H54 (cell line): ENCODE data around the gene SYCP2.
"Not testable (repeated sequence)": the region's sequence is repeated elsewhere in the genome, so short reads cannot be mapped to it uniquely, and the experiment has no call there.

Experiments
- DNase-seq: peaks from one replicate; pipeline ENCODE4 v3.0.0; 2011; ENCODE audit warnings: low spot score, mixed read lengths; ENCODE audit not compliant: insufficient read length
- FAIRE-seq: peaks from 3 replicates; lab custom pipeline; 2011; peaks lifted over from hg19 to GRCh38; lab: Jason Lieb, UNC
- POLR2A ChIP-seq: IDR thresholded peaks from 2 replicates; pipeline ENCODE4 v1.6.1; 2011; ENCODE audit warnings: low read depth, mild to moderate bottlenecking, low read length

SYCP2 gene, protein sequence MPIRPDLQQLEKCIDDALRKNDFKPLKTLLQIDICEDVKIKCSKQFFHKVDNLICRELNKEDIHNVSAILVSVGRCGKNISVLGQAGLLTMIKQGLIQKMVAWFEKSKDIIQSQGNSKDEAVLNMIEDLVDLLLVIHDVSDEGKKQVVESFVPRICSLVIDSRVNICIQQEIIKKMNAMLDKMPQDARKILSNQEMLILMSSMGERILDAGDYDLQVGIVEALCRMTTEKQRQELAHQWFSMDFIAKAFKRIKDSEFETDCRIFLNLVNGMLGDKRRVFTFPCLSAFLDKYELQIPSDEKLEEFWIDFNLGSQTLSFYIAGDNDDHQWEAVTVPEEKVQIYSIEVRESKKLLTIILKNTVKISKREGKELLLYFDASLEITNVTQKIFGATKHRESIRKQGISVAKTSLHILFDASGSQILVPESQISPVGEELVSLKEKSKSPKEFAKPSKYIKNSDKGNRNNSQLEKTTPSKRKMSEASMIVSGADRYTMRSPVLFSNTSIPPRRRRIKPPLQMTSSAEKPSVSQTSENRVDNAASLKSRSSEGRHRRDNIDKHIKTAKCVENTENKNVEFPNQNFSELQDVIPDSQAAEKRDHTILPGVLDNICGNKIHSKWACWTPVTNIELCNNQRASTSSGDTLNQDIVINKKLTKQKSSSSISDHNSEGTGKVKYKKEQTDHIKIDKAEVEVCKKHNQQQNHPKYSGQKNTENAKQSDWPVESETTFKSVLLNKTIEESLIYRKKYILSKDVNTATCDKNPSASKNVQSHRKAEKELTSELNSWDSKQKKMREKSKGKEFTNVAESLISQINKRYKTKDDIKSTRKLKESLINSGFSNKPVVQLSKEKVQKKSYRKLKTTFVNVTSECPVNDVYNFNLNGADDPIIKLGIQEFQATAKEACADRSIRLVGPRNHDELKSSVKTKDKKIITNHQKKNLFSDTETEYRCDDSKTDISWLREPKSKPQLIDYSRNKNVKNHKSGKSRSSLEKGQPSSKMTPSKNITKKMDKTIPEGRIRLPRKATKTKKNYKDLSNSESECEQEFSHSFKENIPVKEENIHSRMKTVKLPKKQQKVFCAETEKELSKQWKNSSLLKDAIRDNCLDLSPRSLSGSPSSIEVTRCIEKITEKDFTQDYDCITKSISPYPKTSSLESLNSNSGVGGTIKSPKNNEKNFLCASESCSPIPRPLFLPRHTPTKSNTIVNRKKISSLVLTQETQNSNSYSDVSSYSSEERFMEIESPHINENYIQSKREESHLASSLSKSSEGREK (N-terminal part only)

DNA sequence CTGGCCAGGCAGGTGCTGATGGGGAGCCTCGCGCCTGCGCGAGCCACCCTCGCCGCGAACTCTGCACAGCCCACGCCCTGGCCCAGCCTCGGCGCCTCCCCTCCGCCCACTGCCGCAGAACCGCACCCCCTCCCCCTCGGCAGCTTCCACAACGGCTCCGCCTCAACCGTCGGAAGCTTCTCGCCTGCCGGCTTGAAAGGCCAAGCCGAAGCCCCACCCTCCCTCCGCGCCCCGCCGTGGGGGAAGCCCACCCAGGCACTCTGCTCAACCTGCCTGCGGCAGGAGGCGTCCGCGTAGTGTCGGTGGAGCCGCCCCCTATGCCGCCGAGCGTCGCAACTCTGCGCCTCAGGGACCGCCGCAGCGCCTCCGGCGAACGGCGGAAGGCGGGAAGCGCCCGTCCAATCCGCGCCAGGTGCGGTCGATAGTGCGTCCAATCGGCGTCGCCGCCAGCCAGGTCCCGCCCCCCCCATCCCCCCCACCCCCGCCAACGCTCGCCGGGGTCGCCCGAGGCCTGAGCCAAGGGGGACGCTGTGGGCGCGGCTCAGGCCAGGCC is at the start of gene SYCP2:
SYCP2 (minus strand) TSS at position 342 of the 553 bp plus-strand sequence. CDS start 11,224 bp downstream, outside the sequence.
- no peak for DNase-seq
- FAIRE-seq = no peak
- TF ChIP-seq POLR2A = no peak

DNA sequence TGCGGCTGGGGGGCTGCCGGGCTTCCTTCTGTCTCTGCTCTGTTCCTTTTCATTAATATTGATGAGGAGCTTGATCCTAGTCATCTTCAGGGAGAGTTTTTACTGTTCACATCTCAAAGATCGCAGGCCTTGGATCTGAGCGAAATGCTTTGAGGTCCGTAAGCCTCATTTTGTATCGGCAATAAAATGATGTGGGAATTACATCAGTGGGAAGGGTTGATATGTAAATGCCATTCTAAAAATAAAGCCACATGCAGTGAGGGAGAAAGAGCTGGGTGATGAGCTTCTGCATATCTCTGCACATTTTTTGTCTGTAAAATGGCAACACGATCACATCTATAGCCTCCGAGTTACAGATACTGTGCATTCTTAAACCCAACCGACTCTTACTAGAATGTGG is 49.6 kb upstream of the SYCP2 start:
- TF ChIP-seq POLR2A = no peak
- DNase-seq (no peak), FAIRE-seq (no peak)

DNA sequence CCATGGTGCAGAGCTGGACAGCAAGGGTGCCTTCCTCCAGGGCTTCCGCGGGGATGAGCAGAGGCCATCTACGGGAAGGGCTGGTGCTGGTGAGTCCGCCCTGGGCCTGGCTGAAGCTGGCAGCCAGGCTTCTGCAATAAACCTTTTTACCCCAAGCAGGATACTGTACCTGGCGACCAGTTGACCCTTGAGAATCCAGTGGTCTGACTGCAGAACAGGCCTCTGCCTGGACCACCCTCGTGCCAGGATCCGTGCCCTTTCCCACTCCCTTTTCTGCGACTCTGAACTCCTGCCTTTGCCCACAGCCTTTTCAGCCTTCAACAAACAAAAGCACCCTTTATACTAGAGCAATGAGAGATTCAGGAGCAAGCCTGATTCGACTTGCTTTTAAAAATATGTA is 43.6 kb upstream of the SYCP2 start:
- FAIRE-seq = no peak
- no peak for DNase-seq
- TF ChIP-seq POLR2A = no peak

DNA sequence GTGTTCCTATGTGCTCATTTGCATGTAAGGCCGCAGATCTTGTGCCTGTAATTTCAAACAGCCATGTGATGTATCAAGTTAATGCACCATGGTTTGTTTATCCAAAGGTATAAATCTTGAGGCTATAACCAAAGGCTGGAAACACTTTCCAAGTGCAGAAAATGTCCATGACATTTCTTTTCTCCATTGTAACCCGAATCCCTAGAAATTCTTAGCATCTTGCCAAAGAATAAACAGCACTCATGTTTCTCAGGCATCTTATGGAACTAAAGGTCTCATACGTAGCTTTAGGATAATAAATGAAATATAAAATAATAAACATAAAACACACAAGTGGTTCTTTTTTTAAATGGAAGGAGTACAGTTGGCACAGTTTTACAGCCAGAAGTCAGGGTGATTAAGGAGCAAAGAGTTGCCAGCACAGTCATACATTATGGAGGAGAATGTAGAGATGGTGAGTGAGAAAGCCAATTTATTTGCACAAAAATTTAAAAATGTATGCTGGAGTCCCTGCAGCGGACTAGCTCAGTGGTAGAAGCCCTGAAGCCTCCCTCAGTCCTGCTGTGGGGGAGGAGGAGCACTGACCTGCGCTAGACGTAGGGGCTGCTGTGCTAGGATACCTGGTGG is 42.8 kb upstream of the SYCP2 start:
- TF ChIP-seq POLR2A = no peak
- DNase-seq (no peak), FAIRE-seq (no peak)

DNA sequence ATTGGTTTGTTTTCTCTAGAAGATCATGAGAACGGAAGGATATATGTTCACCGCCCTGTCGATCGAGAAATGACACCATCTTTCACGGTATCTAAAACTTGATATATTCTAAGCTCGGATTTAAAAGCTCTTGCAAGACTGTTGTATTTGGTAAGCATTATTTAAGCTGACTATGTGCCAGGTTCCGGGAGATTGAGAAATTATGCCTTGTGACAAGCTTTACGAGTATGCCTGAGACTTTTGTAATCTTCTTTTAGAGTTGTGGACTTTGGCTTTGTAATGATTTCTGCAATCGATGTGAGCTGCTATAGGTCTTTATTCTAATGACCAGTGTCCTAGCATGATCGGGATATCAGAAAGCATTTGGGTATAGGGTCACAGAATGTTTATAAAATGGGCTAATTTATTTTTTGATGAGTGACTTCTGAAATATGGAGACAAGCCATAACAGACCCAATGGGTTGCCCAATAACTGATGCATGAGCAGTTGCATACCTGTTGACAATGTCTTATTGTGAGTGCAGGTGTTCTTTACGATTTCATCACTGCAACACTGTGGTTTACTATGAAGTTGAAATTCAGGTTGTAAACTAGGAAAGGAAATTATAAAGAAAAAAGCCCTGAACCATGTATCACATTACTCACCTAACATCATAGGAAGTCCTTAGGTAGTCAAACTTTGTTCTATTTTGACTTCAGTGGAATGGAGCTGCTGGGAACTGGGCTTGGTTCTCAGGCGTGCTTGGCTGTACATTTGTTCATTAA is 38.8 kb upstream of the SYCP2 start:
- TF ChIP-seq POLR2A = no peak
- FAIRE-seq (no peak), DNase-seq (no peak)

DNA sequence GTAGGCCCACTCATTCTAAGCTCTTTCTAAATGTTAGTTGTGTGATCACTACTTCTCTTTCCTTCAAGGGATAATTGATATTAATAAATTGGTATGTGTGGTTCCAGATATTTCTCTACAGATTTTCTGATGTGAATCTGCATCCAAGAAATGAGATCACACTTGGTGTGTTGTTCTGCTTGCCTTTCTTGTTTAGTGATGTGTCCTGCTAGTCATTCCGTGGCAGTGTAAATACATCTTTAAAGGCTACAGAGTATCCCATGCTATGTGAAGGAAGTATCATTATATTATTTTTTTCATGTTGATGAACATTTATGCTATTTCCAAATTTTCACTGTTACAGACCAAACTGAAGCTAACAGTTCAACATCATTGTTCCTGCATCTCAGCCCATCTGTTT is 38.0 kb upstream of the SYCP2 start:
- DNase-seq (no peak), FAIRE-seq (no peak)
- TF ChIP-seq POLR2A = no peak

DNA sequence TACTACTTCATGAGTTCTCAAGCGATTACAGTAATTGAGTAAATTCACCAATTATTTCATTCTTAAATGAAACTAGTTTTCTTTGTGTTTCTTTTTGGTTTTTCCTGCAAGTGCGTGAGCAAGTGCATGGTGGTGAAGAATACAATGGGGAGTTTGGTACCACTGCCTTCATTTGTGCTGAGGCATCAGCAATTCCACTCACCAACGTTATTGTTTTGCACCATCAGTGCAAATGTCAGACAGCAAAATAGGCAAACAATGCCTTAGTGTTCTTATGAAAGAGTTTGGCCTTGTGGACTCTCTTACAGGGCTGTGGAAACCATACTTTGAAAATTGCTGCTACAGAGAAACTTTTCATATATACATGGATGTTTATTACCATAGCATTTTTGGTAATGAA is 33.0 kb upstream of the SYCP2 start:
- DNase-seq (no peak), FAIRE-seq (no peak)
- no peak for TF ChIP-seq POLR2A

DNA sequence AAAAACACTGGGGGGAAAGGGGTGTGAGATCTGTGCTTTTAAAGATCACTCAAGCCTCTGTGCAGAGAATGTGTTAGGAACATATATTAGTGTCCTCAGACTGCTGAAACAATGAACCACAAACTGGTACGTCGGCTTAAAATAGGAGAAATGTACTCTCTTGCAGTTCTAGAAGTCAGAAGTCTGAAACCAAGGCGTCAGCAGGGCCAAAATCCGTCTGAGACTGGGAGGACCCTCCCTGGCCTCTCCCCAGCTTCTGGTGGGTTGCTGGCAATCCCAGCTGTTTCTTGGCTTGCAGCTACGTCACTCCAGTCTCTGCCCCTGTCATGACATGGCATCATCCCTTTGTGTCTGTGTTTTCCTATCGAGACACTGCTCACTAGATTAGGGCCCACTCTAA is 28.7 kb upstream of the SYCP2 start:
- no peak for TF ChIP-seq POLR2A
- FAIRE-seq = no peak
- DNase-seq = no peak

DNA sequence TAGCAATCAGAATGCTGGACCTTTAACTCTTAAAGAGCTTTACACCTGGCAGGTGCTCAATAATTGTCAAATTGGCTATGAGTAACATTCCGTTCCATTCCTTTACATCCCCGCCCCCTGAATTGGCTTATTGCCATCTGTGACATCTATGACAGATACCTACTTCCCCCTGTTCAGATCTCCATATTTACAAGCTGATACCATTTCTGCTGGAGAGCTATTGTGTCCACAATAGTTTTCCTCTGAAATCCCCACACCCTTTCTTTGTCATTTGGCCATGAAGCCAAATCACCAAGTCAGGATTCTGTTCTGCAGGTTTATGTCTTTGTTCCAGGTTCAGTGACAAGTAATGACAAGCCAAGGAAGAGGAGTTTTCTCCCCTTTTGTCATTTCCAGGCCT is 28.0 kb upstream of the SYCP2 start:
- FAIRE-seq (no peak), DNase-seq (no peak)
- no peak for TF ChIP-seq POLR2A

DNA sequence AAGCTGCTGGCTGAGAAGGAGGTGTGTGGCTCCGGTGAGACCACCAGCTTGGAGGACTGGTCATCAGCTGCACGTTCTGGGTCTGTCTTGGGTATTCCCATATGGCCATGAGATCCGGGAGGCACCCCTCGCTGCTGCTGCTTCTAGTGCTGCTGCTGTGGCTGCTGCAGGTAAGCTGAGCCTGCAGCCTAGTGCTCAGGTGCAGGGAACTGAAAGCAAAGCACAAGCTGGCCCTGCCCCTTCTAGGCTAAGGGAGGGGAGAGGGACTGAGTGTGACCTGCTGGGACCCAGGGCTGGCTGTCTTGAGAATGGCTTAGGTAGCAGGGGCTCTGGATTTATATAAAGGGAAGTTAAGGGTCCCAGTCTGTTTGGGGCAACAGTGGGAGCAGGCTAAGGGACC is 25.2 kb upstream of the SYCP2 start:
- no peak for TF ChIP-seq POLR2A
- FAIRE-seq (no peak), DNase-seq (no peak)

DNA sequence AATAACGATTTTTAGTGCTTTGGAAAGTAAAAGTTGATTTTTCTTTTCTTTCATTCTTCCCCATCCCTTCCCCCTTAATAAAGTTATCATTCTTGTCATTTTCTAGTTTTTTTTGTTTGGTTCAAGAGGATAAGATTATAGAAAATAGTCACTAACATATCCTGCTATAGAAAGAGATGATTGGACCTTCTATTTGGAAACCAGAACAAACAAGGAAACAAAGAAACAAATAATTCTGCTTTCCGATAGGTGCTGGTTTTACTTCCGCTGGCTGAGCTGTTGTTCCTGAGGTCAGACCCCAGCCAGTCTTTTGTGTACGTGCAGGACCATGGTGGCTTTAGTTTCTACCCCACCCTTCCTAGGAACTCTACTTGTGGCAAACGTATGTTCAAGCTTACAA is 24.7 kb upstream of the SYCP2 start, which contains the start of gene CDH26:
CDH26 (plus strand) TSS at position 301 of the 400 bp plus-strand sequence. CDS start 304 bp downstream, outside the sequence.
- no peak for TF ChIP-seq POLR2A
- DNase-seq (no peak), FAIRE-seq (no peak)

DNA sequence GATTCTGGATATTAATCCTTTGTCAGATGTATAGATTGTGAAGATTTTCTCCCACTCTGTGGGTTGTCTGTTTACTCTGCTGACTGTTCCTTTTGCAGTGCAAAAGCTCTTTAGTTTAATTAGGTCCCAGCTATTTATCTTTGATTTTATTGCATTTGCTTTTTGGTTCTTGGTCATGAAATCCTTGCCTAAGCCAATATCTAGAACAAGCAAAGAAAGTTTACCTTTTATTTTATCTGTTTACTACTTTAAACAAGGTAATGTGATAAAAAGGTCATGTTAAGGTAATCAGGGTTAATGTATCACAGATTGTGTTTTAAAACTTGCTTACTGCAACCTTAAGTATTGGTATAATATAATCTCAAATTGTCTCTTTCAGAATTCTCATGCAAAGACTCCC is 24.1 kb upstream of the SYCP2 start:
- not testable (repeated sequence) for FAIRE-seq, DNase-seq
